ENCODE measurements around the gene SSX2IP. TPM values are rescaled to one million over a fixed set of nuclear protein-coding genes. Genes with fewer than 3 reads are reported as not detected.

SSX2IP gene
- total RNA-seq, 1 donor from 2014 or later, result 11.9 TPM

GRCh38 chr1:84705513-84705912 lies 15.3 kb upstream of the SSX2IP start:
- no peak for TF ChIP-seq CTCF (IDR thresholded peaks at IDR 0.05; ENCODE audit: borderline replicate concordance)
- H3K4me3 ChIP-seq, result no peak overlapping the region
- peaks cover 29% of the 10 kb centered on the region for H3K27me3 ChIP-seq (ENCODE audit: low read depth)
- H3K27ac ChIP-seq (replicated peaks), result no peak overlapping the region
- no peaks in the 10 kb centered on the region for H3K9me3 ChIP-seq (replicated peaks)
- H3K4me1 ChIP-seq, result no peaks in the 10 kb centered on the region
- DNase-seq, result no peak
- no peaks in the 10 kb centered on the region for H3K36me3 ChIP-seq
- intact Hi-C loops (cut with micrococcal nuclease), result no loop called here

- H3K27ac ChIP-seq (replicated peaks), result no peak overlapping the region
- no peaks in the 10 kb centered on the region for H3K4me1 ChIP-seq
- no peak for DNase-seq
- intact Hi-C loops (cut with micrococcal nuclease), result no loop called here
- TF ChIP-seq CTCF (IDR thresholded peaks at IDR 0.05; ENCODE audit: borderline replicate concordance), result no peak
- peaks cover 29% of the 10 kb centered on the region for H3K27me3 ChIP-seq (ENCODE audit: low read depth)
- H3K9me3 ChIP-seq (replicated peaks), result no peaks in the 10 kb centered on the region
- no peak overlapping the region for H3K4me3 ChIP-seq
- H3K36me3 ChIP-seq, result no peaks in the 10 kb centered on the region
Observed at GRCh38 chr1:84704872-84705417, 14.7 kb upstream of the SSX2IP start.

GRCh38 chr1:84703431-84703830 lies 13.2 kb upstream of the SSX2IP start:
- Histone ChIP-seq H3K4me1 (peaks cover 5% of the 10 kb centered on the region), H3K27me3 (ENCODE audit: low read depth) (peaks cover 29% of the 10 kb centered on the region), H3K27ac (replicated peaks) (no peak overlapping the region), H3K36me3 (no peaks in the 10 kb centered on the region), H3K9me3 (replicated peaks) (no peaks in the 10 kb centered on the region), H3K4me3 (no peak overlapping the region)
- no peak for DNase-seq
- TF ChIP-seq CTCF (IDR thresholded peaks at IDR 0.05; ENCODE audit: borderline replicate concordance), result no peak
- intact Hi-C loops (cut with micrococcal nuclease), result no loop called here

- Histone ChIP-seq H3K9me3 (replicated peaks) (no peaks in the 10 kb centered on the region), H3K4me3 (no peak overlapping the region), H3K27me3 (ENCODE audit: low read depth) (peaks cover 28% of the 10 kb centered on the region), H3K27ac (replicated peaks) (no peak overlapping the region), H3K36me3 (no peaks in the 10 kb centered on the region), H3K4me1 (peaks cover 11% of the 10 kb centered on the region)
- DNase-seq, result no peak
- intact Hi-C loops (cut with micrococcal nuclease), result no loop called here
- no peak for TF ChIP-seq CTCF (IDR thresholded peaks at IDR 0.05; ENCODE audit: borderline replicate concordance)
Observed at GRCh38 chr1:84702143-84702542, 11.9 kb upstream of the SSX2IP start.

- Histone ChIP-seq H3K27ac (replicated peaks) (peak overlapping the region; percentile 53), H3K4me1 (peaks cover 11% of the 10 kb centered on the region), H3K27me3 (ENCODE audit: low read depth) (peaks cover 22% of the 10 kb centered on the region), H3K9me3 (replicated peaks) (no peaks in the 10 kb centered on the region), H3K4me3 (peak overlapping the region; percentile 45), H3K36me3 (no peaks in the 10 kb centered on the region)
- intact Hi-C loops (cut with micrococcal nuclease), result no loop called here
- DNase-seq, result no peak
- no peak for TF ChIP-seq CTCF (IDR thresholded peaks at IDR 0.05; ENCODE audit: borderline replicate concordance)
Observed at GRCh38 chr1:84701376-84701775, 11.1 kb upstream of the SSX2IP start.

Data from left ventricle myocardium inferior (tissue), 1 donor.